Measurements from ENCODE around the gene TEAD1.

DNA sequence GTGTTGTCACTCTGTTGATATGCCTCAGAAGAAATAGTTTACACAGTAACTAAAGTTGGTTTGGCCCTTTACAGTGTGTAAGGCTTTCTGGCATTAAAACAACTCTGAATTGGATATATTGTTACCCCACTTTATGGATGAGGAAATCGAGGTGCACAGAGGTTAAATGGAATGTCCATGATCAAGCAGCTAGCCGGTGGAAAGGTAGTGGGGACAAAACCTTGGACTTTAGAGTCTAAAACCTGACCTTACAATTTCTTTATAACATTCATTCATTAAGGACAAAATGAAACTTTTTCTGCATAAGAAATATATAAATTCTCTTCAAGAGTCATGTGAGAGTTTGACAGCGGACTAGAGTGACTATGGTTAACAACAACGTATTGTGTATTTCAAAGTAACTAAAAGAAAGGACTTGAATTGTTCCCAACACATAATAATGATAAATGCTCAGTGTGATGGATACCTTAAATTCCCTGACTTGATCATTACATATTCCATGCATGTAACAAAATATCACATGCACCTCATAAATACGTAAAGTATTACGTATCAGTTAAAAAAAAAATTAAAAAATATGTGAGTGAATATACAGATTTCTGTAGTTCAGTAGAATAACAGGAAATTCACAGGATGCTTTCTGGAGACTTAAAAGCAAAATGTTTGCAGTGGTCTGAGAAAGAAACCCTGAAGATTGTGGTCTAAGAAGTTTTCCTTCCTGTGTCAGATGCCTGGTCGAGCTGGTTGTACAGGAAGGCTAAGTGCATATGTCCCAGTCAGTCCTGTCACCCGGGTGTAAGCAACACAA is 51.0 kb downstream of the TEAD1 start:
- no peak for TF ChIP-seq POLR2AphosphoS5 (IDR thresholded peaks at IDR 0.05)
- TF ChIP-seq, protein P1, sequence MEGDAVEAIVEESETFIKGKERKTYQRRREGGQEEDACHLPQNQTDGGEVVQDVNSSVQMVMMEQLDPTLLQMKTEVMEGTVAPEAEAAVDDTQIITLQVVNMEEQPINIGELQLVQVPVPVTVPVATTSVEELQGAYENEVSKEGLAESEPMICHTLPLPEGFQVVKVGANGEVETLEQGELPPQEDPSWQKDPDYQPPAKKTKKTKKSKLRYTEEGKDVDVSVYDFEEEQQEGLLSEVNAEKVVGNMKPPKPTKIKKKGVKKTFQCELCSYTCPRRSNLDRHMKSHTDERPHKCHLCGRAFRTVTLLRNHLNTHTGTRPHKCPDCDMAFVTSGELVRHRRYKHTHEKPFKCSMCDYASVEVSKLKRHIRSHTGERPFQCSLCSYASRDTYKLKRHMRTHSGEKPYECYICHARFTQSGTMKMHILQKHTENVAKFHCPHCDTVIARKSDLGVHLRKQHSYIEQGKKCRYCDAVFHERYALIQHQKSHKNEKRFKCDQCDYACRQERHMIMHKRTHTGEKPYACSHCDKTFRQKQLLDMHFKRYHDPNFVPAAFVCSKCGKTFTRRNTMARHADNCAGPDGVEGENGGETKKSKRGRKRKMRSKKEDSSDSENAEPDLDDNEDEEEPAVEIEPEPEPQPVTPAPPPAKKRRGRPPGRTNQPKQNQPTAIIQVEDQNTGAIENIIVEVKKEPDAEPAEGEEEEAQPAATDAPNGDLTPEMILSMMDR (IDR thresholded peaks at IDR 0.05) = no peak

Data from gastroesophageal sphincter (tissue), 3 donors.